ENCODE data around the gene ABI1.

The ABI1 gene

GRCh38 chr10:26792758-26793495, 67.8 kb downstream of the ABI1 start:
- H3K4me1 ChIP-seq (ENCODE audit: control insufficient read depth, insufficient read depth, low read length), result no peaks in the 10 kb centered on the region
- no peak for TF ChIP-seq ZNF501 (tag by site-specific recombination; IDR thresholded peaks at IDR 0.05)
- no peak for TF ChIP-seq ZNF148 (tag by site-specific recombination; IDR thresholded peaks at IDR 0.05; ENCODE audit: borderline replicate concordance)
- TF ChIP-seq ZSCAN16 (tag by site-specific recombination; IDR thresholded peaks at IDR 0.05), result no peak
- TF ChIP-seq ZNF555 (tag by site-specific recombination; conservative IDR thresholded peaks at IDR 0.05), result no peak
- TF ChIP-seq HOXC10 (CRISPR knock-in tag; IDR thresholded peaks at IDR 0.05), result no peak
- TF ChIP-seq KLF1 (tag by site-specific recombination; IDR thresholded peaks at IDR 0.05), result no peak
- TF ChIP-seq HIC1 (tag by site-specific recombination; IDR thresholded peaks at IDR 0.05), result no peak
- TF ChIP-seq ZNF10 (tag by site-specific recombination; IDR thresholded peaks at IDR 0.05), result no peak
- no peaks in the 10 kb centered on the region; a peak in 1 of 3 replicates for H3K36me3 ChIP-seq (ENCODE audit: control insufficient read depth in 2 of 2, insufficient read depth in 1 of 2, low read length in 2 of 2)
- POLR2A ChIA-PET, result no interaction called here
- CTCF ChIA-PET, result no interaction called here
- no peak overlapping the region for H3K4me3 ChIP-seq (ENCODE audit: low read depth, low read length)
- no peak overlapping the region for H3K27ac ChIP-seq (ENCODE audit: extremely low read depth, low read depth, low read length)
- H3K9me3 ChIP-seq (ENCODE audit: control insufficient read depth, insufficient read depth, low read depth, low read length), result no peaks in the 10 kb centered on the region

- no peaks in the 10 kb centered on the region for H3K4me1 ChIP-seq (ENCODE audit: control insufficient read depth, insufficient read depth, low read length)
- ChIA-PET CTCF (interaction anchor here (0.7 kb wide), 1 partner anchor 70 kb away, joined by 4 read pairs; no protein-coding TSS in a partner anchor), POLR2A (no interaction called here)
- no peaks in the 10 kb centered on the region; a peak in 1 of 3 replicates for H3K36me3 ChIP-seq (ENCODE audit: control insufficient read depth in 2 of 2, insufficient read depth in 1 of 2, low read length in 2 of 2)
- H3K4me3 ChIP-seq (ENCODE audit: low read depth, low read length), result no peak overlapping the region
- no peaks in the 10 kb centered on the region for H3K9me3 ChIP-seq (ENCODE audit: control insufficient read depth, insufficient read depth, low read depth, low read length)
- H3K27ac ChIP-seq (ENCODE audit: extremely low read depth, low read depth, low read length), result no peak overlapping the region
- no peak for TF ChIP-seq ZNF792 (tag by site-specific recombination; IDR thresholded peaks at IDR 0.05)
- TF ChIP-seq OSR2 (tag by site-specific recombination; IDR thresholded peaks at IDR 0.05), result no peak
- no peak for TF ChIP-seq ZNF211 (tag by site-specific recombination; IDR thresholded peaks at IDR 0.05; ENCODE audit: low read depth)
- no peak for TF ChIP-seq ZNF350 (tag by site-specific recombination; IDR thresholded peaks at IDR 0.05)
- TF ChIP-seq ZNF184 (tag by site-specific recombination; IDR thresholded peaks at IDR 0.05), result no peak
- TF ChIP-seq KLF16 (tag by site-specific recombination; IDR thresholded peaks at IDR 0.05), result no peak
- TF ChIP-seq ZSCAN16 (tag by site-specific recombination; IDR thresholded peaks at IDR 0.05), result no peak
- TF ChIP-seq ZNF530 (tag by site-specific recombination; IDR thresholded peaks at IDR 0.05; ENCODE audit: low read depth), result no peak
- no peak for TF ChIP-seq ZNF138 (tag by site-specific recombination; IDR thresholded peaks at IDR 0.05; ENCODE audit: borderline replicate concordance)
- TF ChIP-seq ZNF561 (tag by site-specific recombination; IDR thresholded peaks at IDR 0.05; ENCODE audit: borderline replicate concordance), result no peak
- TF ChIP-seq ZBTB48 (tag by site-specific recombination; IDR thresholded peaks at IDR 0.05), result no peak
- TF ChIP-seq SP2 (tag by site-specific recombination; IDR thresholded peaks at IDR 0.05), result no peak
- TF ChIP-seq ZNF214 (tag by site-specific recombination; IDR thresholded peaks at IDR 0.05; ENCODE audit: borderline replicate concordance), result no peak
- no peak for TF ChIP-seq BCL6B (tag by site-specific recombination; IDR thresholded peaks at IDR 0.05)
- no peak for TF ChIP-seq FEZF1 (tag by site-specific recombination; IDR thresholded peaks at IDR 0.05)
- TF ChIP-seq ZBTB21 (tag by site-specific recombination; IDR thresholded peaks at IDR 0.05), result no peak
- TF ChIP-seq ZSCAN5A (tag by site-specific recombination; IDR thresholded peaks at IDR 0.05), result no peak
- TF ChIP-seq ZNF114 (tag by site-specific recombination; IDR thresholded peaks at IDR 0.05), result no peak
Measured at GRCh38 chr10:26790221-26790995, 70.3 kb downstream of the ABI1 start.

Data from HEK293 (cell line).